ENCODE measurements around the gene ANXA11.

GRCh38 chr10:80110986-80111385 lies 94.4 kb downstream of the ANXA11 start:
- TF ChIP-seq EZH2 (IDR thresholded peaks at IDR 0.05) (no peak), CTCF (IDR thresholded peaks at IDR 0.05 in 2 of 3, conservative IDR thresholded peaks at IDR 0.05 in 1 of 3; ENCODE audit: borderline replicate concordance in 1 of 3, insufficient read depth in 1 of 3, low read depth in 2 of 3, low read length in 2 of 3) (no peak), SP1 (IDR thresholded peaks at IDR 0.05; ENCODE audit: low read depth) (no peak), REST (IDR thresholded peaks at IDR 0.05; ENCODE audit: low read depth) (no peak), RAD21 (IDR thresholded peaks at IDR 0.05; ENCODE audit: low read depth) (no peak), POLR2A (IDR thresholded peaks at IDR 0.05; ENCODE audit: borderline replicate concordance, extremely low read depth, insufficient read depth, insufficient read length) (no peak), POLR2AphosphoS5 (IDR thresholded peaks at IDR 0.05; ENCODE audit: low read depth, low read length) (no peak), MAX (IDR thresholded peaks at IDR 0.05) (no peak)

Data from HCT116 (cell line).